WERI-Rb-1 (cell line): ENCODE data around the gene ACTN4.

Experiments
- DNase-seq: peaks from one replicate; pipeline ENCODE4 v3.0.0-alpha.2; 2020
- H3K27ac ChIP-seq: fragments of 250-450 bp; sonication (Bioruptor Pico); 2 replicates; pipeline ENCODE4 v1.5.1; 2020; ENCODE audit warnings: mild to moderate bottlenecking, moderate library complexity
- H3K27me3 ChIP-seq: fragments of 250-450 bp; sonication (Bioruptor Pico); 2 replicates; pipeline ENCODE4 v1.5.1; 2021; ENCODE audit warnings: mild to moderate bottlenecking, low read depth, moderate library complexity; ENCODE audit not compliant: insufficient read depth, severe bottlenecking
- H3K36me3 ChIP-seq: fragments of 250-450 bp; sonication (Bioruptor Pico); 2 replicates; pipeline ENCODE4 v1.5.1; 2020; ENCODE audit warnings: mild to moderate bottlenecking, moderate library complexity
- H3K4me3 ChIP-seq: 2 replicates; pipeline ENCODE4 v1.5.1; 2011; ENCODE audit warnings: low read depth, mild to moderate bottlenecking, control low read depth, low read length
- H3K9me3 ChIP-seq: fragments of 250-450 bp; sonication (Bioruptor Pico); 2 replicates; pipeline ENCODE4 v1.5.1; 2021; ENCODE audit warnings: mild to moderate bottlenecking, moderate library complexity; ENCODE audit not compliant: severe bottlenecking
- TF ChIP-seq, protein P1 (sequence below): IDR thresholded peaks from 2 replicates; pipeline ENCODE4 v1.5.1; 2011; ENCODE audit warnings: low read depth, mild to moderate bottlenecking, control low read depth, inconsistent platforms, low read length

The ACTN4 gene

DNA sequence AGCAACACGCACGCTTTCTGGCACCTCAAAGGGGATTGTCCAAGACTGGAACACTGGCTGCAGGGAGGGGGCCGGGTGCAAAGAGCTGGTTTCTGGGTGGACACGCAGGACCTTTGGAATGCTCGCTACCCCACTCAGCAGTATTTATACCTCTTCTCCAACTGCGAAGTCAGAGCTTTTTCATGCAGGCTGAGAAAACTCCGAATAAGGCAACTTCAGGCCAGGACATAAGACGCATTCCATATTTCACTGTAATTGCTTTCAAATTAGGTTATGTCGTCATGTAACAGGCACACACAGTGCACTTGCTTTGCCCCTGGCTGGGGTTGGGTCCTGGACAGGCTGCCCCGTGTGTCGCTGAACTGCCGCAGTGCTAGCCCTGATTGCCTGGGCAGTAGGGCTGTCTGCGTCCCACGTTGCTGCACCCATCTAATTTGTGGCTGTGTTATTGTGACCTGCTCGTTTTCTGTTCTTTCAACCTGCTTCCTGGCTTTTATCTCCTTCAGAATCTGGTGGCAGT, 44.5 kb downstream of the ACTN4 start:
- no peak overlapping the region for H3K27ac ChIP-seq
- no peak for DNase-seq
- H3K27me3 ChIP-seq = no peaks in the 10 kb centered on the region
- no peaks in the 10 kb centered on the region for H3K9me3 ChIP-seq
- H3K36me3 ChIP-seq = peaks cover 78% of the 10 kb centered on the region
- TF ChIP-seq, protein P1, sequence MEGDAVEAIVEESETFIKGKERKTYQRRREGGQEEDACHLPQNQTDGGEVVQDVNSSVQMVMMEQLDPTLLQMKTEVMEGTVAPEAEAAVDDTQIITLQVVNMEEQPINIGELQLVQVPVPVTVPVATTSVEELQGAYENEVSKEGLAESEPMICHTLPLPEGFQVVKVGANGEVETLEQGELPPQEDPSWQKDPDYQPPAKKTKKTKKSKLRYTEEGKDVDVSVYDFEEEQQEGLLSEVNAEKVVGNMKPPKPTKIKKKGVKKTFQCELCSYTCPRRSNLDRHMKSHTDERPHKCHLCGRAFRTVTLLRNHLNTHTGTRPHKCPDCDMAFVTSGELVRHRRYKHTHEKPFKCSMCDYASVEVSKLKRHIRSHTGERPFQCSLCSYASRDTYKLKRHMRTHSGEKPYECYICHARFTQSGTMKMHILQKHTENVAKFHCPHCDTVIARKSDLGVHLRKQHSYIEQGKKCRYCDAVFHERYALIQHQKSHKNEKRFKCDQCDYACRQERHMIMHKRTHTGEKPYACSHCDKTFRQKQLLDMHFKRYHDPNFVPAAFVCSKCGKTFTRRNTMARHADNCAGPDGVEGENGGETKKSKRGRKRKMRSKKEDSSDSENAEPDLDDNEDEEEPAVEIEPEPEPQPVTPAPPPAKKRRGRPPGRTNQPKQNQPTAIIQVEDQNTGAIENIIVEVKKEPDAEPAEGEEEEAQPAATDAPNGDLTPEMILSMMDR = no peak
- H3K4me3 ChIP-seq = no peak overlapping the region

DNA sequence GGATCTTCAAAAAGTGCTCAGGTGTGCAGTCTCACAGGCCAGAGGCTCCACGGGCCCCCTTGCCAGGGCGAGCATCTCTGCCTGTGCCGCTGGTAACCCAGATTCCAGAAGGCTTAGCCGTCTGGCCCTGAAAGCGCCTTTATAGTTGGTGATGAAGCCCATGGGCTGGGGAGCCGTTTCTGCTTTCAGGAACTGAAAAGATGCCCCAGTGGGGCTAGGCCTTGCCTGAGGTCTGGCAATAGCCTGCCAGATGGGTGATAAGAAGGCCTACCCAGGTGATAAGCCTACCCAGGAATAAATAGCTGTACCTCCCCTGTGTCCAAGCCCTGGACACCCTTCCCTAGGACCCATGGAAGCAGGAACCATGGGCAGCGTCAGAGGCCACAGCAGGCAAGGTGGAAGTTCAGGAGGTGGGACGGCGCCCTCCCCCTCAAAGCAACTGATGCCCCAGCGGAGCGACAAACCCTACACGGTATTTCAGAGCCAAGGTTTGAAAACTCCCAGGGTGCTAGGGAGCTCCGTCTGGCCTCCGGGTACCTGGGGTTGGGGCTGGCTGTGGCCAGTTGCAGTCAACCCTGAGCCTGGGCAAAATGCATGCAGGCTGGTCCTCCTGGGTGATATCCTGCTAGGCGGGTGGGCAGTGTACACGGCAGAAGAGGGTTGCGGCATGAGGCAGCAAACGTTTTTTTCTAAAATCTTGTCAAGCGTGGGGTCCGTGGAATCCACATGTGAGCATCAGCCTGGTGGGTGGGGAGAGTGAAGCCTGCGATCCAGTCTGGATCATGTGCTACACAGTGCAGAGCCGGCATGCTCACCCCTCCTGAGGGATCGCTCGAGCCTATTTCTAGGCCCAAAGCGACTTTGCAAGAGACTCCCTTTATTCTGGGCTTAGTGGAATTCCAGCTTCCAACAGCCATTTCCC, 45.3 kb downstream of the ACTN4 start:
- no peaks in the 10 kb centered on the region for H3K9me3 ChIP-seq
- TF ChIP-seq, protein P1 = no peak
- no peak for DNase-seq
- H3K27me3 ChIP-seq = no peaks in the 10 kb centered on the region
- H3K4me3 ChIP-seq = no peak overlapping the region
- H3K27ac ChIP-seq = no peak overlapping the region
- H3K36me3 ChIP-seq = peaks cover 78% of the 10 kb centered on the region

DNA sequence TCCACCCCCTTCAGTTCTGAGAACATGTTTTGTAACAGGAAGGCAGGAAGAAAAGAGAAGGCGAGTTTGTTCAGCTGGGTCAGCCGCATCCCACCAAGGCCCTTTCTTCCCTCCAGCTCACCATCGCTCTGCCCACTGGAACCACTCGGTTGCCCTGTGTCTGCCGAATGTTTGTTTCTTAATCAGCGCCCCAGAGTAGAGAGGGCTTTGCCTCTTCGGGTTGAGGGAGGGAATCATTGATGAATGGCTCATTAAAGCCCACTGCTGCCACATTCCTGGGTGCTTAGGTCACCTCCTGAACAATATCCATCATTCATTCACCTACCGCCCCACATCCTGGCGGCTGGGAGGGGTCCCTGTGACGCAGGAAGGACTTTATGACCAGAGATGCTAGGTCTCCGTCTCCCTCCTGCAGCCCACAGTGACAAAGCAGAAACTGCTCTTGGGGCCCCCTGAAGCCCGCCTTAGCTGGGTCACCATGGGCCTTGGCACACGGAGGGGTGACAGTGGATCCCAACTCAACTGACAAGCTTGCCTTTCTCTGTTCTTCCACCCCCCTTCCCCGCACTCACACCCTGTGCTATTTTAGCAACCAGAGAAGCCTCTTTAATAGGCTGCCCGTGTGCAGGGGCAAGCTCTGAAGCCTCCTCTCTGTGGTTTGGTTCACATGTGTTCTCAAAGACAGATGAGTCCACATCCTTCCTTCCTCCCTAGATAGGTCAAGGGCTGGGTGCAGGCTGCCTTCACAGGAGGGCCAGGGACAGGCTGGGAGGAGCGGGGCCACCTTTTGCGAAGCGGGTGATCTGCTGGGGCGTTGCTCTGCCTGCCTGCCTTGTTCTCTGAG, 46.2 kb downstream of the ACTN4 start:
- Histone ChIP-seq H3K27ac (no peak overlapping the region), H3K4me3 (no peak overlapping the region), H3K27me3 (no peaks in the 10 kb centered on the region), H3K9me3 (no peaks in the 10 kb centered on the region), H3K36me3 (peaks cover 81% of the 10 kb centered on the region)
- DNase-seq = no peak
- TF ChIP-seq, protein P1 = no peak

DNA sequence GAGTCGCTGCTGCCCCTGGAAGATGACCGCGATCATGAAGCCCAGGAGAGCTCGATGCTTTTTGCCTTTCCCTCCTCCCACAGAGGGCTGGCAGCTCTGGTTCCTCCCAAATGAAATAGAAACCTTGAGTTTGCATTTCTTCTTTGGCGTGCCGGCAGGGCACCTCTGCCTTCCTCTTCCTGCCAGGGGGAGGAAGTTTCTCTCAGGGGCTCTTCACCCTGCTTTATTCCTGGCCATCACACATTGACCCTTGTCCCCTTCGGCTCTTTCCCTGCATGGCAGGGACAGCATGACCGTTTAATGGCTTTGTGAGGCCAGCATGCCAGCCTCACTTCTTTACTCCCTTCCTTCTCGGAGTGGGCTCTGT, 47.9 kb downstream of the ACTN4 start:
- Histone ChIP-seq H3K27me3 (no peaks in the 10 kb centered on the region), H3K9me3 (no peaks in the 10 kb centered on the region), H3K36me3 (peaks cover 85% of the 10 kb centered on the region), H3K4me3 (no peak overlapping the region), H3K27ac (no peak overlapping the region)
- TF ChIP-seq, protein P1 = no peak
- no peak for DNase-seq

DNA sequence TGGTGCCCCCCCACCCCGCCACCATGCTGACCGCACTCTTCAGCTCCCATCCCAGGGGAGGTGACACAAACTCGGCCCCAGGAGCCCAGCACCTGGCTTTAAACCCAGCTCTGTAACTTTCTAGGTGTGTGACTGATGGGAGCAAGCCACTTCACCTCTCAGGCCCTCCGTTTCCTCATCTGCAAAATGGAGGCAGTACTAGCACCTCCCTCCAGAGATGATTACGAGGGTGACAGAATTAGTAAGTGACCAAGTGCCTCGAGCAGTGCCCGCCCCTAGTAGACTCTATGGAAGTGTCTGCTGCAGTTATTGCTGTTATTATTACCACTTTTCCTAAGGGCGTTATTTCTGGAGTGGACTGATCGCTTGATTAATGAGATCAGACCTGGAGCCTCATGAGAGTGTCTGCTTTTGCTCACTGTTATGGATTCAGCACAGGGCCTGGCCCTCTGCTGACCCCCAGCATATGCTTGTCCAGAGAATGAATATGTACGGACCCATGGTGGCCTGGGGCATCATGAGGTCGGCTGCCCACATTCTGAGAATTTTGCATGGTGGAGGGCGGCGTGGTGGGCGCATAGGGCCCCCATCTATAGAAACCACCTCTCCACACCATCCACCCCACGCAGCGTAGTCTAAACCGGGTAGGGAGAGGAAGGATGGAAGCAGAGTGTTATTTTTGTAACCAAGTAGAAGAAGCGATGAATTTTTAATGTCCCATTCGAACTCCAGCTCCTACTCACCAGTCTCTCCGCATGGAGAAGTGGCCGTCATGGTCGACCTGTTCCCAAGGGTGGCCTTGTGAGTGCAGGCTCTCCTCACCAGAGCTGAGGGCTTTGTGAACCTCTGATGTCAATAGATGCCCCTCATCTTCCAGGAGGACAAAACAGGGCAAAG, 48.6 kb downstream of the ACTN4 start:
- Histone ChIP-seq H3K9me3 (no peaks in the 10 kb centered on the region), H3K4me3 (no peak overlapping the region)

More for the DNA sequence above, 48.6 kb downstream of the ACTN4 start:
- Histone ChIP-seq H3K27ac (no peak overlapping the region), H3K27me3 (no peaks in the 10 kb centered on the region), H3K36me3 (peaks cover 87% of the 10 kb centered on the region)
- DNase-seq = no peak
- TF ChIP-seq, protein P1 = no peak
